K562 (cell line): ENCODE results near the gene INPP4B. TPM values are rescaled to one million over a fixed set of nuclear protein-coding genes. Genes with fewer than 3 reads are reported as not detected.

Experiments
- ATAC-seq: fragments of 200-7000 bp; cut with Tn5 transposase; 3 replicates; pipeline ENCODE4 v1.9.1; 2020; ENCODE audit warnings: moderate library complexity
- BruUV-seq: library from RNA; stranded (reverse); fragments of 400-500 nt; replicated peaks from 2 replicates; lab custom pipeline; 2021; lab: Mats Ljungman, UMichigan
- CTCF ChIA-PET: fragments of 300-600 bp; formaldehyde crosslinking; extraction: SDS; loops from one replicate; lab custom pipeline; 2021; ENCODE audit warnings: low intra/inter-chr PET ratio; lab: Yijun Ruan, JAX
- POLR2A ChIA-PET: fragments of 300-600, 350-650 bp; sonication (Branson Sonifier 250); formaldehyde crosslinking; extraction: SDS; loops from one replicate; lab custom pipeline; 2021; ENCODE audit warnings: antibody characterized with exemption, inconsistent platforms; lab: Yijun Ruan, JAX
- DNase-seq, 4 experiments: peaks; one replicate each; pipeline versions ENCODE4 v3.0.0 to v3.0.0-alpha.2; 2011 to 2018; ENCODE audit warnings: low spot score in 3 of 4, mixed read lengths in 3 of 4; ENCODE audit errors: extremely low read depth in 1 of 4
- FAIRE-seq: peaks from 2 replicates; lab custom pipeline; 2011; peaks lifted over from hg19 to GRCh38; lab: Jason Lieb, UNC
- H2AFZ ChIP-seq: 2 replicates; pipeline ENCODE4 v1.6.0; 2011; ENCODE audit warnings: low read depth, low read length, control low read depth, inconsistent platforms
- H3K27ac ChIP-seq: fragments of 200-600 bp; 3 replicates; pipeline ENCODE4 v1.8.0; 2011; ENCODE audit warnings: low read depth, mild to moderate bottlenecking, control low read depth, inconsistent platforms, low read length, moderate library complexity, mixed read lengths; ENCODE audit errors: extremely low read depth
- H3K27me3 ChIP-seq, 2 experiments: fragments of 300-600 bp in 1 of 2; 2 replicates in 1 of 2; 3 replicates in 1 of 2; pipeline versions ENCODE4 v1.6.0 to v1.8.0; 2011; ENCODE audit warnings: inconsistent platforms in 2 of 2, low read length in 2 of 2, mild to moderate bottlenecking in 1 of 2, mixed read lengths in 1 of 2, moderate library complexity in 1 of 2; ENCODE audit not compliant: control insufficient read depth in 2 of 2, insufficient read depth in 2 of 2
- H3K36me3 ChIP-seq: fragments of 300-600 bp; 3 replicates; pipeline ENCODE4 v1.8.0; 2011; ENCODE audit warnings: mild to moderate bottlenecking, low read length, inconsistent platforms; ENCODE audit not compliant: control insufficient read depth, insufficient read depth
- H3K4me1 ChIP-seq, 2 experiments: fragments of 200-600 bp in 1 of 2; replicated peaks in 1 of 2; 2 replicates in 1 of 2; 3 replicates in 1 of 2; pipeline versions ENCODE4 v1.5.1 to v1.8.0; 2011; ENCODE audit warnings: inconsistent platforms in 2 of 2, low read length in 2 of 2, mild to moderate bottlenecking in 1 of 2, mixed read lengths in 1 of 2, moderate library complexity in 1 of 2; ENCODE audit not compliant: control insufficient read depth in 2 of 2, insufficient read depth in 2 of 2
- H3K4me2 ChIP-seq: 2 replicates; pipeline ENCODE4 v1.6.1; 2011; ENCODE audit warnings: low read length, control low read depth, inconsistent platforms, mixed read lengths; ENCODE audit not compliant: insufficient read depth
- H3K4me3 ChIP-seq: fragments of 200-600 bp; sonication (generic), shearing (Covaris generic); 2 replicates; pipeline ENCODE4 v1.5.1; 2016; ENCODE audit warnings: control low read depth, inconsistent platforms
- H3K79me2 ChIP-seq: fragments of 200-600 bp; 3 replicates; pipeline ENCODE4 v1.8.0; 2011; ENCODE audit warnings: low read length, inconsistent platforms; ENCODE audit not compliant: control insufficient read depth, insufficient read depth
- H3K9ac ChIP-seq, 2 experiments: 2 replicates each; pipeline versions ENCODE4 v1.6.0 to v1.6.1; 2011; ENCODE audit warnings: low read depth in 2 of 2, low read length in 2 of 2, control low read depth in 1 of 2, inconsistent platforms in 1 of 2, mild to moderate bottlenecking in 1 of 2, mixed read lengths in 1 of 2; ENCODE audit not compliant: insufficient read depth in 1 of 2
- H3K9me1 ChIP-seq: one replicate; pipeline ENCODE4 v1.6.0; 2011; ENCODE audit warnings: inconsistent platforms, mild to moderate bottlenecking, low read length, moderate library complexity; ENCODE audit not compliant: control insufficient read depth, insufficient read depth
- H3K9me3 ChIP-seq: replicated peaks from 2 replicates; pipeline ENCODE4 v1.5.1; 2011; ENCODE audit warnings: low read depth, low read length, inconsistent platforms; ENCODE audit not compliant: control insufficient read depth, insufficient read depth
- H4K20me1 ChIP-seq: replicated peaks from 2 replicates; pipeline ENCODE4 v1.6.1; 2011; ENCODE audit warnings: low read length, inconsistent platforms, mixed read lengths; ENCODE audit not compliant: control insufficient read depth, insufficient read depth
- COPS2 ChIP-seq: fragments of 450-650 bp; conservative IDR thresholded peaks from 2 replicates; pipeline ENCODE4 v1.6.1; 2016; ENCODE audit warnings: mild to moderate bottlenecking, moderate library complexity
- CTBP1 ChIP-seq: fragments of 450-650 bp; IDR thresholded peaks from 2 replicates; pipeline ENCODE4 v1.6.1; 2016; ENCODE audit warnings: borderline replicate concordance
- DDX20 ChIP-seq: fragments of 450-650 bp; IDR thresholded peaks from 2 replicates; pipeline ENCODE4 v1.6.1; 2016; ENCODE audit warnings: missing genetic modification characterization, low read depth, mild to moderate bottlenecking, missing compliant biosample characterization, moderate library complexity
- ELK3 ChIP-seq: fragments of 450-650 bp; formaldehyde crosslinking; IDR thresholded peaks from 2 replicates; pipeline ENCODE4 v1.4.0; 2020; ENCODE audit warnings: mild to moderate bottlenecking
- GMEB1 ChIP-seq: fragments of 250-450 bp; sonication (Bioruptor Pico); IDR thresholded peaks from 2 replicates; pipeline ENCODE4 v1.4.0; 2020; ENCODE audit warnings: mild to moderate bottlenecking
- KDM5B ChIP-seq: fragments of 200-600 bp; sonication (generic); IDR thresholded peaks from 2 replicates; pipeline ENCODE4 v1.6.1; 2012; ENCODE audit warnings: low read depth, mild to moderate bottlenecking, moderate library complexity, low read length, control low read depth, inconsistent platforms; ENCODE audit not compliant: insufficient replicate concordance
- KLF13 ChIP-seq: fragments of 450-650 bp; IDR thresholded peaks from 2 replicates; pipeline ENCODE4 v1.6.1; 2016; ENCODE audit warnings: missing genetic modification characterization, low read depth, mild to moderate bottlenecking, missing compliant biosample characterization, moderate library complexity, borderline replicate concordance
- MITF ChIP-seq: IDR thresholded peaks from 2 replicates; pipeline ENCODE4 v1.6.1; 2014; ENCODE audit warnings: antibody characterized with exemption
- POLR2AphosphoS5 ChIP-seq: IDR thresholded peaks from 2 replicates; pipeline ENCODE4 v1.6.1; 2011; ENCODE audit warnings: mild to moderate bottlenecking, low read depth, low read length, moderate library complexity; ENCODE audit not compliant: control insufficient read depth, insufficient read depth
- SMAD2 ChIP-seq: fragments of 150-350 bp; IDR thresholded peaks from 2 replicates; pipeline ENCODE4 v1.6.1; 2014; ENCODE audit warnings: low read depth, mild to moderate bottlenecking, low read length
- USF2 ChIP-seq: sonication (generic); formaldehyde crosslinking; IDR thresholded peaks from 2 replicates; pipeline ENCODE4 v1.5.0; 2020; ENCODE audit warnings: missing genetic modification reagents
- ZNF511 ChIP-seq: sonication (generic); formaldehyde crosslinking; IDR thresholded peaks from 2 replicates; pipeline ENCODE4 v1.8.0; 2022; ENCODE audit warnings: mild to moderate bottlenecking, missing genetic modification reagents
- ZNF668 ChIP-seq: fragments of 250-450 bp; sonication (Bioruptor Pico); IDR thresholded peaks from 2 replicates; pipeline ENCODE4 v1.8.0; 2022; ENCODE audit warnings: mild to moderate bottlenecking, inconsistent platforms
- ZNF780A ChIP-seq: fragments of 250-450 bp; sonication (Bioruptor Pico); IDR thresholded peaks from 2 replicates; pipeline ENCODE4 v1.5.0; 2021; ENCODE audit warnings: mild to moderate bottlenecking
- in situ Hi-C: fragments of 300-500 bp; cut with MboI; formaldehyde crosslinking; loops from 4 replicates; pipeline ENCODE4 v1.15.0; 2018; ENCODE audit warnings: inconsistent platforms, mixed read lengths
- intact Hi-C: fragments of 100-400 bp; cut with micrococcal nuclease; formaldehyde crosslinking; loops from 2 replicates; pipeline ENCODE4 v1.14.2; 2022
- polyA plus RNA-seq, 8 experiments: library from polyadenylated mRNA; depleted of rRNA in 4 of 8; stranded (reverse) in 5 of 8; unstranded in 3 of 8; fragments of >200 nt; fragmentation: Nextera tagmentation in 2 of 8; fragmentation: Illumina TruSeq in 1 of 8; extraction: Ambion mirVana in 2 of 8; extraction: Trizol in 1 of 8; gene quantifications; 2 replicates each; pipeline versions ENCODE4 v1.2.1 to v1.2.3, GENCODE V29; 2011 to 2014; ENCODE audit warnings: inconsistent platforms in 1 of 8, missing spikeins in 1 of 8
- total RNA-seq, 7 experiments: library from RNA; depleted of rRNA in 6 of 7; stranded (reverse); fragments of >200 nt in 6 of 7; fragmentation: Illumina TruSeq in 2 of 7; extraction: Trizol in 2 of 7; gene quantifications; 2 replicates each; pipeline versions ENCODE4 v1.2.1 to v1.2.3, GENCODE V29; 2011 to 2021; ENCODE audit warnings: low replicate concordance in 1 of 7

Gene INPP4B
- total and polyA plus RNA-seq, 9 of the 15 experiments (the other 6 are each of a cell fraction or from before 2014, with no cell fraction given): 0.04 to 0.11 TPM; not detected in 7

- TF ChIP-seq GMEB1: no peak
- no peak for TF ChIP-seq CTBP1
- no peak for TF ChIP-seq POLR2AphosphoS5
- TF ChIP-seq ZNF668 (CRISPR knock-in tag): no peak
Measured at GRCh38 chr4:142202404-142203332, 643.4 kb downstream of the INPP4B start (continued).

- ChIA-PET CTCF (no interaction called here), POLR2A (no interaction called here)
- H3K4me3 ChIP-seq: no peak overlapping the region
- H3K4me2 ChIP-seq: no peak overlapping the region
- FAIRE-seq (no peak), DNase-seq (no peak), ATAC-seq (no peak)
- no peak overlapping the region for H2AFZ ChIP-seq
- intact Hi-C loops: no loop called here
- no peaks in the 10 kb centered on the region for H3K79me2 ChIP-seq
- no peaks in the 10 kb centered on the region; the same call in none of the 2 replicates for H3K9me3 ChIP-seq
- H4K20me1 ChIP-seq: no peaks in the 10 kb centered on the region
- no peaks in the 10 kb centered on the region for H3K4me1 ChIP-seq
- in situ Hi-C loops: no loop called here
- H3K9ac ChIP-seq: no peak overlapping the region
- H3K27me3 ChIP-seq: no peaks in the 10 kb centered on the region
- no peaks in the 10 kb centered on the region for H3K9me1 ChIP-seq
- BruUV-seq: no TSS peak
- H3K36me3 ChIP-seq: no peaks in the 10 kb centered on the region
- no peak overlapping the region for H3K27ac ChIP-seq
- TF ChIP-seq SMAD2 (no peak), KLF13 (tag) (no peak), ZNF511 (CRISPR knock-in tag) (no peak), ZNF780A (no peak), COPS2 (no peak), DDX20 (tag) (no peak), USF2 (CRISPR knock-in tag) (no peak), MITF (no peak), ELK3 (CRISPR knock-in tag) (no peak), KDM5B (no peak)
Measured at GRCh38 chr4:142201041-142201440, 645.1 kb downstream of the INPP4B start.
